Mesenchymal stem cell (in vitro differentiated cells and primary cell): ENCODE results near the gene MYCBPAP.

Experiments used
- DNase-seq: peaks from one replicate; pipeline ENCODE4 v3.0.0-alpha.2; 2013
- H2AFZ ChIP-seq: one replicate; pipeline ENCODE4 v1.6.1; 2013; ENCODE audit warnings: low read depth, mild to moderate bottlenecking, control low read depth, inconsistent platforms, low read length, moderate library complexity
- H2AK5ac ChIP-seq: 2 replicates; pipeline ENCODE4 v1.6.1; 2013; ENCODE audit warnings: low read length, moderate library complexity, mild to moderate bottlenecking, inconsistent platforms; ENCODE audit not compliant: severe bottlenecking
- H2BK120ac ChIP-seq: one replicate; pipeline ENCODE4 v1.6.1; 2013; ENCODE audit warnings: low read depth, mild to moderate bottlenecking, inconsistent platforms, low read length, moderate library complexity
- H2BK12ac ChIP-seq, 2 experiments: one replicate each; pipeline ENCODE4 v1.6.1; 2013; ENCODE audit warnings: inconsistent platforms in 2 of 2, low read length in 2 of 2, mild to moderate bottlenecking in 2 of 2, moderate library complexity in 2 of 2, control low read depth in 1 of 2
- H2BK15ac ChIP-seq: one replicate; pipeline ENCODE4 v1.6.1; 2013; ENCODE audit warnings: mild to moderate bottlenecking, low read depth, inconsistent platforms; ENCODE audit not compliant: poor library complexity, severe bottlenecking
- H2BK5ac ChIP-seq: 2 replicates; pipeline ENCODE4 v1.6.1; 2013; ENCODE audit warnings: low read depth, mild to moderate bottlenecking, low read length, control low read depth, inconsistent platforms; ENCODE audit not compliant: poor library complexity, severe bottlenecking
- H3K14ac ChIP-seq, 2 experiments: one replicate each; pipeline ENCODE4 v1.6.1; 2013; ENCODE audit warnings: inconsistent platforms in 2 of 2, low read length in 2 of 2, control low read depth in 1 of 2, mild to moderate bottlenecking in 1 of 2, moderate library complexity in 1 of 2
- H3K18ac ChIP-seq, 2 experiments: one replicate each; pipeline ENCODE4 v1.6.1; 2013; ENCODE audit warnings: inconsistent platforms in 2 of 2, low read length in 2 of 2, control low read depth in 1 of 2, low read depth in 1 of 2, mild to moderate bottlenecking in 1 of 2
- H3K23ac ChIP-seq, 2 experiments: one replicate each; pipeline ENCODE4 v1.6.1; 2013; ENCODE audit warnings: inconsistent platforms in 2 of 2, low read length in 2 of 2, mild to moderate bottlenecking in 2 of 2, moderate library complexity in 2 of 2, control low read depth in 1 of 2
- H3K27ac ChIP-seq: 2 replicates; pipeline ENCODE4 v1.5.1; 2013; ENCODE audit warnings: mild to moderate bottlenecking, moderate library complexity, low read length, control low read depth, inconsistent platforms; ENCODE audit not compliant: poor library complexity, severe bottlenecking
- H3K27me3 ChIP-seq, 2 experiments: 2 replicates each; pipeline versions ENCODE4 v1.6.1 to v1.7.0; 2013; ENCODE audit warnings: low read length in 2 of 2, mild to moderate bottlenecking in 2 of 2, moderate library complexity in 2 of 2, control low read depth in 1 of 2, inconsistent platforms in 1 of 2; ENCODE audit not compliant: control insufficient read depth in 1 of 2, insufficient read depth in 1 of 2
- H3K36me3 ChIP-seq, 2 experiments: 2 replicates each; pipeline versions ENCODE4 v1.6.1 to v1.7.0; 2013; ENCODE audit warnings: low read length in 2 of 2, control low read depth in 1 of 2, inconsistent platforms in 1 of 2, low read depth in 1 of 2, mild to moderate bottlenecking in 1 of 2; ENCODE audit not compliant: insufficient read depth in 2 of 2, control insufficient read depth in 1 of 2
- H3K4ac ChIP-seq, 2 experiments: one replicate each; pipeline ENCODE4 v1.6.1; 2013; ENCODE audit warnings: inconsistent platforms in 2 of 2, low read length in 2 of 2, mild to moderate bottlenecking in 2 of 2, moderate library complexity in 2 of 2, control low read depth in 1 of 2, low read depth in 1 of 2
- H3K4me1 ChIP-seq: 2 replicates; pipeline ENCODE4 v1.6.1; 2013; ENCODE audit warnings: low read depth, low read length, control low read depth; ENCODE audit not compliant: control insufficient read depth, insufficient read depth
- H3K4me2 ChIP-seq: 2 replicates; pipeline ENCODE4 v1.6.1; 2013; ENCODE audit warnings: low read length, mild to moderate bottlenecking, inconsistent platforms; ENCODE audit not compliant: poor library complexity, severe bottlenecking
- H3K4me3 ChIP-seq, 2 experiments: 2 replicates each; pipeline versions ENCODE4 v1.5.1 to v1.7.0; 2013; ENCODE audit warnings: low read length in 2 of 2, mild to moderate bottlenecking in 2 of 2, control low read depth in 1 of 2, low read depth in 1 of 2; ENCODE audit not compliant: insufficient read depth in 1 of 2
- H3K79me1 ChIP-seq: replicated peaks from 2 replicates; pipeline ENCODE4 v1.6.1; 2013; ENCODE audit warnings: mild to moderate bottlenecking, control low read depth, low read length, inconsistent platforms; ENCODE audit not compliant: poor library complexity, severe bottlenecking
- H3K9ac ChIP-seq: 2 replicates; pipeline ENCODE4 v1.7.0; 2013; ENCODE audit warnings: mild to moderate bottlenecking, low read length, moderate library complexity
- H3K9me3 ChIP-seq: 2 replicates; pipeline ENCODE4 v1.7.0; 2013; ENCODE audit warnings: mild to moderate bottlenecking, low read length; ENCODE audit not compliant: control insufficient read depth
- H4K8ac ChIP-seq: one replicate; pipeline ENCODE4 v1.6.1; 2013; ENCODE audit warnings: inconsistent platforms, mild to moderate bottlenecking, low read length, moderate library complexity
- H4K91ac ChIP-seq: one replicate; pipeline ENCODE4 v1.6.1; 2013; ENCODE audit warnings: mild to moderate bottlenecking, low read length, inconsistent platforms
- WGBS: methylation state at CpG from one replicate; pipeline ENCODE4 v1.1.7; 2013; ENCODE audit warnings: mixed read lengths; 5-methylcytosine and 5-hydroxymethylcytosine counted together

The MYCBPAP gene

GRCh38 chr17:50483266-50483665 is 25.0 kb upstream of the MYCBPAP start:
- DNase-seq = no peak
- 92% methylated on average over 5 of the region's 5 CpGs for WGBS
- H3K4ac ChIP-seq = peak overlapping the region in 1 of 2 experiments; percentile 6

DNA sequence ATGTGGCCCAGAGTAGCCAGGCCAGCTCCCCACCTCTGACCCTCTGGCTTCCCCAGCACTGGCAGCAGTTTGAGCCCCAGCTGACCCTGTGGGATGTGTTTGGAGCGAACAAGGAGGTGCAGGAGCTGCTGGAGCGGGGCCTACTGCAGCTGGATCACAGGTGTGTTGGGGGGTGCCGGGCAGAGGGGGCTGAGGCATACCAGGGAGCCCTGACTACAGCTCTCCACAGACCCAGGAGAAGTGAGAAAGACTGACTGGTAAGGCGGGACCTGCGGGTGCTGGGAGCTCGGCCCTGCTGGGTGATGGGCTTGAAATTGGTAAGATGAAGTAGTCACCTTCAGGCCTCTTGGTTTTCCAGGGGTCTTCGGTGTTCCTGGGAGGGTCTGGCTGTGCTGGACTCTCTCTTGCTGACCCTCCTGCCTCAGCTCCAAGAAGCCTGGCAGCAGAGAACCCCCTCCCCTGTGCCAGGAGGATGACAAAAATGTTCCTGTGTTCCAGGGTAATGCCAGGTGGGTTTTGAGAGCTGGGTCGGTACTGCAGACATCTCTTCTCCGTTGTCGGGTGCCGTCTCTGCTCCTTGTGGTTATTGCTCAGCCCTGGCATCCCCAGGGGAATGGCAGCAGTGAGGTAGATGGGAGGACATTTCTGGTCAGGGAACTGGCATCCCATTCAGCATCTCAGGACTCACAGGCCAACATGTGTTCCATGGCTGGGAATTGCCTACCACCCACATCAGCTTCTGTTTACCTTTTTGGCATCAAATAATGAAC is 23.7 kb upstream of the MYCBPAP start:
- Histone ChIP-seq H3K36me3 (peaks cover 45 to 48% of the 10 kb centered on the region in 2 experiments), H3K4me2 (no peak overlapping the region), H2BK12ac (no peak overlapping the region), H2AFZ (no peak overlapping the region), H3K4ac (no peak overlapping the region), H2BK5ac (no peak overlapping the region), H3K4me3 (no peak overlapping the region), H3K18ac (no peak overlapping the region), H3K9ac (peak overlapping the region; percentile 86), H3K23ac (no peak overlapping the region), H2BK120ac (no peak overlapping the region), H4K8ac (no peak overlapping the region), H3K27ac (no peak overlapping the region), H3K4me1 (peaks cover 8% of the 10 kb centered on the region), H2AK5ac (no peak overlapping the region), H2BK15ac (no peak overlapping the region), H3K27me3 (no peaks in the 10 kb centered on the region), H3K79me1 (peaks cover 24% of the 10 kb centered on the region), H3K9me3 (no peaks in the 10 kb centered on the region), H4K91ac (no peak overlapping the region), H3K14ac (no peak overlapping the region)
- DNase-seq = no peak
- 97% methylated on average over 11 of the region's 11 CpGs for WGBS

More at GRCh38 chr17:50483266-50483665, 25.0 kb upstream of the MYCBPAP start:
- no peaks in the 10 kb centered on the region for H3K27me3 ChIP-seq
- H2BK120ac ChIP-seq = peak overlapping the region; percentile 24
- no peak overlapping the region for H2AFZ ChIP-seq
- peak overlapping the region; percentile 73 for H2BK15ac ChIP-seq
- H3K4me1 ChIP-seq = peaks cover 11% of the 10 kb centered on the region
- peaks cover 46 to 48% of the 10 kb centered on the region in 2 experiments for H3K36me3 ChIP-seq
- H2BK5ac ChIP-seq = no peak overlapping the region
- H4K8ac ChIP-seq = peak overlapping the region; percentile 7
- no peak overlapping the region for H2AK5ac ChIP-seq
- peaks cover 25% of the 10 kb centered on the region for H3K79me1 ChIP-seq
- H3K23ac ChIP-seq = no peak overlapping the region
- no peak overlapping the region for H3K27ac ChIP-seq
- H3K9me3 ChIP-seq = no peaks in the 10 kb centered on the region
- no peak overlapping the region for H3K4me2 ChIP-seq
- no peak overlapping the region for H3K4me3 ChIP-seq
- H3K9ac ChIP-seq = peak overlapping the region; percentile 86
- no peak overlapping the region for H2BK12ac ChIP-seq
- H4K91ac ChIP-seq = no peak overlapping the region
- H3K18ac ChIP-seq = no peak overlapping the region
- no peak overlapping the region for H3K14ac ChIP-seq

- no peak overlapping the region for H3K4ac ChIP-seq
- no peak for DNase-seq
- H3K4me1 ChIP-seq = no peaks in the 10 kb centered on the region
- H2BK120ac ChIP-seq = no peak overlapping the region
- no peak overlapping the region for H3K14ac ChIP-seq
- H2BK15ac ChIP-seq = no peak overlapping the region
- peaks cover 10% of the 10 kb centered on the region for H3K79me1 ChIP-seq
- no peak overlapping the region for H2BK12ac ChIP-seq
- no peaks in the 10 kb centered on the region for H3K9me3 ChIP-seq
- no peak overlapping the region for H3K4me3 ChIP-seq
- no peak overlapping the region for H3K18ac ChIP-seq
- H3K9ac ChIP-seq = no peak overlapping the region
- no peak overlapping the region for H2BK5ac ChIP-seq
- no peak overlapping the region for H4K91ac ChIP-seq
- H4K8ac ChIP-seq = no peak overlapping the region
- H3K23ac ChIP-seq = no peak overlapping the region
- no peak overlapping the region for H3K27ac ChIP-seq
- WGBS = 91% methylated on average over 16 of the region's 17 CpGs
- no peak overlapping the region for H2AFZ ChIP-seq
- no peaks in the 10 kb centered on the region for H3K27me3 ChIP-seq
- no peak overlapping the region for H2AK5ac ChIP-seq
- peaks cover 32 to 35% of the 10 kb centered on the region in 2 experiments for H3K36me3 ChIP-seq
- no peak overlapping the region for H3K4me2 ChIP-seq
Measured at GRCh38 chr17:50487213-50488096, 20.8 kb upstream of the MYCBPAP start.

DNA sequence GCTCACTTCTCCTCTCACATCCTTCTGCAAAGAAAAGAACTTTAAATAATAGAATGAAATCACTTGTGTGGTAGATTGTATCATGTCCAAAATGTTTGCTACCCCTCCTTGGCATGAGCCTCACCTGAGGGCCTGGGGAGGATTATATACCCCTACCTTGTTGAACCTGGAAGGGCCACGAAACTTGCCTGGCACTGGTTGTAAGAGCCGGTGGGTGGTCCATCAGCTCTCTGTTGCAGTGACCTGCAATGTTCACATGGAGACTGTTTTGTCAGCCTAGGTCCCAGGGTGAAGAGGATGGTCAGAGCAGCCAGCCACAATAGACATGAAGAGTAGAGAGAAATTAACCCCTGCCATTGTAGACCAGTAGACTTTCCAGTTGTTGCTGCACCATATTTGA is 19.4 kb upstream of the MYCBPAP start:
- no peak overlapping the region for H2AK5ac ChIP-seq
- no peak overlapping the region for H3K23ac ChIP-seq
- no peak overlapping the region for H3K9ac ChIP-seq
- no peak overlapping the region for H2BK120ac ChIP-seq
- no peak overlapping the region for H3K18ac ChIP-seq
- H3K9me3 ChIP-seq = no peaks in the 10 kb centered on the region
- WGBS = 96% methylated on average over 2 of the region's 2 CpGs
- peaks cover 24 to 28% of the 10 kb centered on the region in 2 experiments for H3K36me3 ChIP-seq
- H2BK15ac ChIP-seq = no peak overlapping the region
- no peak overlapping the region for H4K8ac ChIP-seq
- H2AFZ ChIP-seq = no peak overlapping the region
- H4K91ac ChIP-seq = no peak overlapping the region
- H3K79me1 ChIP-seq = peaks cover 3% of the 10 kb centered on the region
- H3K4me2 ChIP-seq = no peak overlapping the region
- no peak overlapping the region for H3K14ac ChIP-seq
- no peak for DNase-seq
- H3K27ac ChIP-seq = no peak overlapping the region
- no peak overlapping the region for H3K4me3 ChIP-seq
- no peak overlapping the region for H2BK5ac ChIP-seq
- H3K4me1 ChIP-seq = no peaks in the 10 kb centered on the region
- no peak overlapping the region for H2BK12ac ChIP-seq
- H3K4ac ChIP-seq = no peak overlapping the region
- no peaks in the 10 kb centered on the region for H3K27me3 ChIP-seq
